ENCODE measurements around the gene ERO1A.

The ERO1A gene

DNA sequence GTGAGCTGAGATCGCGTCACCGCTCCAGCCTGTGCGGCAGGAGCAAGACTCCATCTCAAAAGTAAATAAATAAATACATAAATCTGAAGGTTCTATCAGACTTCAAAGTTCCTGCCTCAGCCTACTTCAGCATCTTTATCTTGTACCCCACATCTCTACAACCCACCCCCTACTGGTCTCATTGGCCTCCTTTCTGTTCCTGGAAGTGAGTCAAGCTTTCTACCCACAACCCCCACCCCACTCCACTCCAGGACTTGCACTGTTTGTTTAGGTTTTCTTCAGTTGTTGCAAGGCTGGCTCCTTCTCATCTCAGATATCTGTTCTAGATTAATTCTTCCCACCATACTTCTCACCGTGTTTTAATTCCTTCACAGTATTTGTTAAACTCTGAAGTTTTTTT, 10.9 kb upstream of the ERO1A start:
- no peaks in the 10 kb centered on the region for H3K9me3 ChIP-seq
- H3K27me3 ChIP-seq = no peaks in the 10 kb centered on the region
- TF ChIP-seq, protein P1, sequence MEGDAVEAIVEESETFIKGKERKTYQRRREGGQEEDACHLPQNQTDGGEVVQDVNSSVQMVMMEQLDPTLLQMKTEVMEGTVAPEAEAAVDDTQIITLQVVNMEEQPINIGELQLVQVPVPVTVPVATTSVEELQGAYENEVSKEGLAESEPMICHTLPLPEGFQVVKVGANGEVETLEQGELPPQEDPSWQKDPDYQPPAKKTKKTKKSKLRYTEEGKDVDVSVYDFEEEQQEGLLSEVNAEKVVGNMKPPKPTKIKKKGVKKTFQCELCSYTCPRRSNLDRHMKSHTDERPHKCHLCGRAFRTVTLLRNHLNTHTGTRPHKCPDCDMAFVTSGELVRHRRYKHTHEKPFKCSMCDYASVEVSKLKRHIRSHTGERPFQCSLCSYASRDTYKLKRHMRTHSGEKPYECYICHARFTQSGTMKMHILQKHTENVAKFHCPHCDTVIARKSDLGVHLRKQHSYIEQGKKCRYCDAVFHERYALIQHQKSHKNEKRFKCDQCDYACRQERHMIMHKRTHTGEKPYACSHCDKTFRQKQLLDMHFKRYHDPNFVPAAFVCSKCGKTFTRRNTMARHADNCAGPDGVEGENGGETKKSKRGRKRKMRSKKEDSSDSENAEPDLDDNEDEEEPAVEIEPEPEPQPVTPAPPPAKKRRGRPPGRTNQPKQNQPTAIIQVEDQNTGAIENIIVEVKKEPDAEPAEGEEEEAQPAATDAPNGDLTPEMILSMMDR (IDR thresholded peaks at IDR 0.05) = no peak
- peak overlapping the region; percentile 88 for H3K27ac ChIP-seq
- peaks cover 20% of the 10 kb centered on the region for H3K36me3 ChIP-seq
- H3K4me3 ChIP-seq (ENCODE audit: low read depth in 1 of 2, low read length in 1 of 2) = peak overlapping the region; percentile 84 to 88
- H3K4me1 ChIP-seq (ENCODE audit: control insufficient read depth in 1 of 2, insufficient read depth in 1 of 2, low read depth in 1 of 2, low read length in 1 of 2) = peaks cover 26 to 28% of the 10 kb centered on the region in 2 experiments

DNA sequence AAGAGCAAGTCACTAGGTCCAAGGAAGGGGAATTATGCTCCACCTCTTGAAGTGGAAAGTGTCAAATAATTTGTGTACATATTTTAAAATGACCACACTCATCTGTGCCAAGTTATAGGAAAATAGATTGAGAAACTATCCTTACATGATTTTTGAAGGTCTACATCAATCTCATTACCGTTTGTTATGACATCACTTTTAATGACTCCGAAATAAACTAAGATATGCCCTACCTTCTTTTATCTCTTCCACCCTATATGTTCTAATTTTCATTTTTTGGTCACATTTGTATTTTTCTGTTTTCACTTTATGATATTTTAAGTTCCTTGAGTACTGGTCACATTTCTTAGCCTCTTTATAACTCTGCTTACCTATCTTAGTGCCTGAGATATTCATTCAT, 8.3 kb upstream of the ERO1A start:
- Histone ChIP-seq H3K27me3 (no peaks in the 10 kb centered on the region), H3K36me3 (peaks cover 1% of the 10 kb centered on the region), H3K27ac (no peak overlapping the region), H3K4me1 (ENCODE audit: control insufficient read depth in 1 of 2, insufficient read depth in 1 of 2, low read depth in 1 of 2, low read length in 1 of 2) (peaks cover 26% of the 10 kb centered on the region in 2 experiments), H3K9me3 (no peaks in the 10 kb centered on the region), H3K4me3 (ENCODE audit: low read depth in 1 of 2, low read length in 1 of 2) (no peak overlapping the region)
- TF ChIP-seq, protein P1 (IDR thresholded peaks at IDR 0.05) = no peak

DNA sequence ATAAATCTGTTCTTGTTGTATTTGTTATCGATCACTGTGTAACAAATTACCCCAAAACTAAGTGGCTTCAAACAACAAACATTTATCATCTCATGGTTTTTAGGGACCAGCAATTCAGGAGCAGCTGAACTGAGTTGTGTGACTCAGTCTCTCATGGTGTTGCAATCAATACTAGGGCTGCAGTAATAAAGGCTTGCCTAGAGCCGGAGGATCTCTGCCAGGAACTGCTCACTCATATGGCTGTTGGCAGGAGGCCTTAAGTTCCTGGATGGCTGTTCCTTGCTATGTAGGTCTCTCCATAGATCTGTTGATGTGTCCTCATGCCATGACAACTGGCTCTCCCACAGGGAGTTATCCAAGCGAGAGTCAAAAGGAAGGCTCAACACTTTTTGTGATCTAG, 7.9 kb upstream of the ERO1A start:
- H3K27ac ChIP-seq = no peak overlapping the region
- no peaks in the 10 kb centered on the region for H3K9me3 ChIP-seq
- H3K36me3 ChIP-seq = no peaks in the 10 kb centered on the region
- no peaks in the 10 kb centered on the region for H3K27me3 ChIP-seq
- H3K4me3 ChIP-seq (ENCODE audit: low read depth in 1 of 2, low read length in 1 of 2) = no peak overlapping the region
- H3K4me1 ChIP-seq (ENCODE audit: control insufficient read depth in 1 of 2, insufficient read depth in 1 of 2, low read depth in 1 of 2, low read length in 1 of 2) = peaks cover 22 to 23% of the 10 kb centered on the region in 2 experiments
- TF ChIP-seq, protein P1 (IDR thresholded peaks at IDR 0.05) = no peak

DNA sequence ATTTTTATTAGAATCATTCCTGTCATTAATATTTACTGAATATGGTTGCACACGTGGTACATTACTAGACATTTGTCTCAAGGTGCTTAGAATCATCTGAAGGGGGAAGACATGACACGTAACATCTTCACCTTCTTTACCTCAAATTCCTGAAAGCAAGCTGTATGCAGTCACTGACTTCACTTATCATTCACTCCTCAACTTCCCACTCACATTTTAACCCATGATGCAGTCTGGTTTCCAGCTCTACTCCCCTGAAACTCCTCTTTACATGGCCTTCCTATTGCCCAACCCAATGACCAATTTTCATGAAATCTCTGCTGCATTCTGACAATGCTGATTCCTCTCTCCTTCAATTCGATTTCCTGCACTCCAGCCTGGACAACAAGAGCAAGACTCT, 5.9 kb upstream of the ERO1A start:
- Histone ChIP-seq H3K36me3 (no peaks in the 10 kb centered on the region), H3K27me3 (no peaks in the 10 kb centered on the region), H3K9me3 (no peaks in the 10 kb centered on the region), H3K4me3 (ENCODE audit: low read depth in 1 of 2, low read length in 1 of 2) (no peak overlapping the region), H3K4me1 (ENCODE audit: control insufficient read depth in 1 of 2, insufficient read depth in 1 of 2, low read depth in 1 of 2, low read length in 1 of 2) (peaks cover 18 to 21% of the 10 kb centered on the region in 2 experiments), H3K27ac (no peak overlapping the region)
- TF ChIP-seq, protein P1 (IDR thresholded peaks at IDR 0.05) = no peak

DNA sequence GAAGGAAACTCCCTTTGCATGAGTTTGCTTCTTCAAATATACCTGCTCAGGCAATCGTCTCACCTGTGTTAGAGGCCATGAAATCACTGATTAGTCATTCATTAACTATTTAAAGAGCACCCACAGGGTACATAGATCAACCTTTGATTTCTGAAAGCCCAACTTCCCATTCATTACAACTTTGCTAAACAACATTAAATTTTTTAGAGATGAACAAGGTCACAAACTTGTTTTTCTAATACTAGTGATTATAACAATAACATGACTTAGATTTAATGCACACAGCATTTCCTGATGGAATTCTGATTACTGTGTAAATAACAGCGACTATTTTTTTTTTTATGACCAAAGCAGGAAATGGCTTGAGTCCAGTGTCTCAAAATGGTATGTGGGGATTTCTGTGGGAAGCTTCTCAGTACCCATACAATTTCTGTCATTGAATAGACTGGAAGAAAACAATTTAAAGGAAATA, 5.4 kb upstream of the ERO1A start:
- Histone ChIP-seq H3K9me3 (no peaks in the 10 kb centered on the region), H3K36me3 (no peaks in the 10 kb centered on the region), H3K27me3 (no peaks in the 10 kb centered on the region), H3K27ac (no peak overlapping the region), H3K4me1 (ENCODE audit: control insufficient read depth in 1 of 2, insufficient read depth in 1 of 2, low read depth in 1 of 2, low read length in 1 of 2) (peaks cover 18 to 22% of the 10 kb centered on the region in 2 experiments), H3K4me3 (ENCODE audit: low read depth in 1 of 2, low read length in 1 of 2) (no peak overlapping the region)
- TF ChIP-seq, protein P1 (IDR thresholded peaks at IDR 0.05) = no peak

Data from neutrophil (primary cell).